RWPE1 (cell line): ENCODE data around the gene ADGRL1.

ENCODE experiments used
- CTCF ChIA-PET: fragments of 350-600 bp; sonication (Branson Sonifier 250); formaldehyde crosslinking; extraction: SDS; loops from one replicate; lab custom pipeline; 2021; lab: Yijun Ruan, JAX
- POLR2A ChIA-PET: fragments of 400-600 bp; formaldehyde crosslinking; extraction: SDS; loops from one replicate; lab custom pipeline; 2020; ENCODE audit warnings: antibody characterized with exemption; ENCODE audit not compliant: low non-redundant PET; lab: Yijun Ruan, JAX
- DNase-seq: peaks from one replicate; pipeline ENCODE4 v3.0.0; 2012; ENCODE audit warnings: low spot score
- H3K27ac ChIP-seq: fragments of 450-650 bp; 2 replicates; pipeline ENCODE4 v1.5.1; 2017
- CTCF ChIP-seq: fragments of 450-650 bp; conservative IDR thresholded peaks from 2 replicates; pipeline ENCODE4 v1.5.1; 2017; ENCODE audit warnings: low read depth, mild to moderate bottlenecking

The ADGRL1 gene

GRCh38 chr19:14107581-14108461, 98.1 kb downstream of the ADGRL1 start:
- POLR2A ChIA-PET = no interaction called here

GRCh38 chr19:14106840-14107239, 99.1 kb downstream of the ADGRL1 start:
- no peak for DNase-seq
- no peak for TF ChIP-seq CTCF
- ChIA-PET POLR2A (no interaction called here), CTCF (interaction anchor here (0.6 to 1.1 kb wide), 4 partner anchors 8 to 579 kb away, joined by 3 to 4 read pairs (median 4); no protein-coding TSS in a partner anchor)
- peak overlapping the region; percentile 23 for H3K27ac ChIP-seq

More at GRCh38 chr19:14107581-14108461, 98.1 kb downstream of the ADGRL1 start:
- H3K27ac ChIP-seq = peak overlapping the region; percentile 8; the same call in 1 of the 2 replicates
- CTCF ChIA-PET = interaction anchor here (1.1 kb wide), 1 partner anchor 49 kb away, joined by 3 read pairs; no protein-coding TSS in a partner anchor
- TF ChIP-seq CTCF = no peak
- DNase-seq = no peak

GRCh38 chr19:14105680-14106079, 100.3 kb downstream of the ADGRL1 start:
- CTCF ChIA-PET = interaction anchor here (1.1 kb wide), 1 partner anchor 9 kb away, joined by 3 read pairs; no protein-coding TSS in a partner anchor
- DNase-seq = no peak
- TF ChIP-seq CTCF = no peak
- POLR2A ChIA-PET = no interaction called here
- H3K27ac ChIP-seq = peak overlapping the region; percentile 23

- POLR2A ChIA-PET = no interaction called here
- H3K27ac ChIP-seq = peak overlapping the region; percentile 62; the same call in 1 of the 2 replicates
- no peak for TF ChIP-seq CTCF
- DNase-seq = no peak
- CTCF ChIA-PET = no interaction called here
Measured at GRCh38 chr19:14103310-14103709, 102.7 kb downstream of the ADGRL1 start.

GRCh38 chr19:14102756-14103155, 103.2 kb downstream of the ADGRL1 start:
- CTCF ChIA-PET = no interaction called here
- POLR2A ChIA-PET = no interaction called here
- peak overlapping the region; percentile 62 for H3K27ac ChIP-seq
- DNase-seq = no peak
- no peak for TF ChIP-seq CTCF

GRCh38 chr19:14102102-14102696, 103.8 kb downstream of the ADGRL1 start:
- peak overlapping the region; percentile 62 for H3K27ac ChIP-seq
- TF ChIP-seq CTCF = no peak
- DNase-seq = no peak
- CTCF ChIA-PET = no interaction called here
- POLR2A ChIA-PET = no interaction called here
